B cell (primary cell): Measurements from ENCODE around the gene EMB. TPM values are rescaled to one million over a fixed set of nuclear protein-coding genes. Genes with fewer than 3 reads are reported as not detected.
A peak's percentile ranks its signal among the peaks of the same experiment; 100 is the strongest.
"Not testable (repeated sequence)": the region's sequence is repeated elsewhere in the genome, so short reads cannot be mapped to it uniquely, and the experiment has no call there.

Experiments
- ATAC-seq: fragments of 200-7000 bp; cut with Tn5 transposase; one replicate; pipeline ENCODE4 v1.10.0; 2021; ENCODE audit warnings: low read depth, mild to moderate bottlenecking, moderate number of reproducible peaks, moderate library complexity
- CTCF ChIA-PET: fragments of 350-600 bp; sonication (Branson Sonifier 250); formaldehyde crosslinking; loops from one replicate; lab custom pipeline; 2021; ENCODE audit warnings: antibody characterized with exemption, inconsistent platforms; lab: Charles Lee
- POLR2A ChIA-PET: fragments of 350-600 bp; sonication (Branson Sonifier 250); formaldehyde crosslinking; loops from one replicate; lab custom pipeline; 2021; ENCODE audit warnings: antibody characterized with exemption; lab: Charles Lee
- DNase-seq: peaks from one replicate; pipeline ENCODE4 v3.0.0; 2013
- H2AFZ ChIP-seq: 2 replicates; pipeline ENCODE4 v1.6.1; 2012; ENCODE audit warnings: mild to moderate bottlenecking, low read depth, low read length; ENCODE audit not compliant: insufficient read depth, poor library complexity, severe bottlenecking
- H3K27ac ChIP-seq, 2 donors: 1 replicate in 1 of 2; 2 replicates in 1 of 2; pipeline ENCODE4 v1.5.1; 2012 to 2013; ENCODE audit warnings: low read length in 2 of 2, mild to moderate bottlenecking in 2 of 2, moderate library complexity in 1 of 2
- H3K27me3 ChIP-seq, 4 experiments: fragments of 200-600 bp in 1 of 4; sonication (generic) in 1 of 4; replicated peaks in 1 of 4; 1 replicate in 2 of 4; 2 replicates in 2 of 4; pipeline versions ENCODE4 v1.6.1 to v1.7.0; 2013 to 2016; ENCODE audit warnings: low read length in 3 of 4, mild to moderate bottlenecking in 2 of 4, mixed read lengths in 1 of 4, moderate library complexity in 1 of 4; ENCODE audit not compliant: insufficient read depth in 4 of 4, control insufficient read depth in 3 of 4; ENCODE audit errors: control extremely low read depth in 1 of 4
- H3K36me3 ChIP-seq, 2 experiments: replicated peaks in 1 of 2; 1 replicate in 1 of 2; 2 replicates in 1 of 2; pipeline versions ENCODE4 v1.6.1 to v1.7.1; 2013; ENCODE audit warnings: low read length in 1 of 2; ENCODE audit not compliant: insufficient read depth in 2 of 2, control insufficient read depth in 1 of 2; ENCODE audit errors: control extremely low read depth in 1 of 2, extremely low read depth in 1 of 2
- H3K4me1 ChIP-seq, 2 donors: fragments of 200-600 bp in 1 of 2; sonication (generic) in 1 of 2; 1 replicate in 1 of 2; 2 replicates in 1 of 2; pipeline versions ENCODE4 v1.5.1 to v1.6.1; 2013 to 2017; ENCODE audit warnings: low read length in 2 of 2; ENCODE audit not compliant: control insufficient read depth in 2 of 2, insufficient read depth in 2 of 2
- H3K4me2 ChIP-seq: replicated peaks from 2 replicates; pipeline ENCODE3; 2012; ENCODE audit warnings: mild to moderate bottlenecking, low read depth, low read length; ENCODE audit not compliant: poor library complexity, severe bottlenecking
- H3K4me3 ChIP-seq, 5 experiments: fragments of 200-600 bp in 1 of 5; sonication (generic) in 1 of 5; 1 replicate in 3 of 5; 2 replicates in 2 of 5; pipeline versions ENCODE4 v1.5.1 to v1.7.0; 2011 to 2016; ENCODE audit warnings: low read length in 4 of 5, mild to moderate bottlenecking in 4 of 5, low read depth in 2 of 5, control low read depth in 1 of 5, moderate library complexity in 1 of 5; ENCODE audit not compliant: insufficient read depth in 1 of 5; ENCODE audit errors: control extremely low read depth in 1 of 5, extremely low read depth in 1 of 5
- H3K79me2 ChIP-seq: fragments of 200-600 bp; sonication (generic); one replicate; pipeline ENCODE4 v1.6.0; 2016; ENCODE audit warnings: low read length; ENCODE audit not compliant: control insufficient read depth, insufficient read depth
- H3K9ac ChIP-seq: fragments of 200-600 bp; sonication (generic); 2 replicates; pipeline ENCODE4 v1.6.1; 2017; ENCODE audit warnings: mild to moderate bottlenecking, low read length, moderate library complexity
- H3K9me3 ChIP-seq, 3 donors: one replicate each; pipeline versions ENCODE4 v1.6.1 to v1.7.1; 2013; ENCODE audit warnings: low read length in 2 of 3; ENCODE audit not compliant: control insufficient read depth in 2 of 3, insufficient read depth in 1 of 3; ENCODE audit errors: control extremely low read depth in 1 of 3
- H4K20me1 ChIP-seq: 2 replicates; pipeline ENCODE4 v1.6.0; 2012; ENCODE audit warnings: mild to moderate bottlenecking, low read length; ENCODE audit not compliant: insufficient read depth, control insufficient read depth, poor library complexity, severe bottlenecking
- H3K27ac Mint-ChIP-seq: one replicate; pipeline ENCODE4 v1.8.0; 2021; ENCODE audit warnings: mixed read lengths
- H3K27me3 Mint-ChIP-seq: one replicate; pipeline ENCODE4 v1.8.0; 2021; ENCODE audit warnings: mixed read lengths
- H3K4me1 Mint-ChIP-seq: one replicate; pipeline ENCODE4 v1.8.0; 2021; ENCODE audit warnings: mixed read lengths
- H3K4me3 Mint-ChIP-seq: one replicate; pipeline ENCODE4 v1.8.0; 2021; ENCODE audit warnings: mixed read lengths
- H3K9me3 Mint-ChIP-seq: one replicate; pipeline ENCODE4 v1.8.0; 2022; ENCODE audit warnings: mixed read lengths; ENCODE audit not compliant: insufficient read depth
- CTCF ChIP-seq: fragments of 200-600 bp; IDR thresholded peaks from one replicate; pipeline ENCODE4 v1.8.0; 2022; ENCODE audit warnings: antibody characterized with exemption, mild to moderate bottlenecking
- whole genome bisulfite sequencing: methylation state at CpG from one replicate; pipeline ENCODE4 v1.1.5; 2013; ENCODE audit warnings: missing lambda C conversion rate; ENCODE audit not compliant: insufficient coverage; 5-methylcytosine and 5-hydroxymethylcytosine counted together
- intact Hi-C: fragments of 100-400 bp; cut with micrococcal nuclease; formaldehyde crosslinking; loops from one replicate; pipeline ENCODE4 v1.10.0; 2022
- polyA plus RNA-seq: library from polyadenylated mRNA; depleted of rRNA; stranded (reverse); fragments of >200 nt; gene quantifications from 2 replicates; pipeline ENCODE4 v1.2.3, GENCODE V29; 2012
- total RNA-seq, 2 donors: library from RNA; stranded (reverse); fragments of 120-200 nt in 1 of 2; gene quantifications; 1 replicate in 1 of 2; 2 replicates in 1 of 2; pipeline versions ENCODE4 v1.2.3 to v1.2.4, GENCODE V29; 2013 to 2022

EMB gene
- total and polyA plus RNA-seq, 2 donors (not counting 1 experiment from before 2014, with no cell fraction given): 40.7 to 95.7 TPM

GRCh38 chr5:50416637-50417036 lies 24.5 kb downstream of the EMB start:
- intact Hi-C loops: loop anchor here (1.0 to 10.0 kb wide), 3 partner anchors 13 to 248 kb away; partner anchors contain the start of genes EMB and PARP8
- peaks cover 65% of the 10 kb centered on the region for H3K4me1 Mint-ChIP-seq

DNA sequence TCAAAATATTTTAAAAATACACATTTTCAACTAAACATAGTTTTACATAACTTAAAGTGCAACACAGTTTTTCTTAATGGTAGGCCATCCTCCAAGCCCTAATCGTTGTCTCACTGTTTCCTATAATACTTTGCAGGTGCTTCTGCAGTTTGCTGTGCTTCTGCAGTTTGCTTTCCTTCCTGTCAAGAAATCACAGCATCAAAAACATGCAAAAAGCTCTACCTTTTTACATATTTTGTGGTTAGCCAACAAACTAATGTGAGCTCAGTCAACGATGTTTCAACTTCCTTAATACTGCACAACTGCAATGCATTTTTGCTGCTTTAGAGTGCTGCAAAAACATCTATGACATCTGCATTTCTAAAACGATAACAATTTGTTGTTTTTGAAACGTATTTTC lies 25.2 kb downstream of the EMB start:
- H3K27me3 Mint-ChIP-seq: no peaks in the 10 kb centered on the region
- Histone ChIP-seq H3K9me3 (no peaks in the 10 kb centered on the region), H3K36me3 (peaks cover 2 to 5% of the 10 kb centered on the region in 2 experiments), H3K79me2 (peaks cover 73% of the 10 kb centered on the region), H2AFZ (no peak overlapping the region), H3K4me1 (peaks cover 32% of the 10 kb centered on the region in 2 donors), H3K27ac (peak overlapping the region in 1 of 2 donors; percentile 64), H3K27me3 (no peaks in the 10 kb centered on the region), H4K20me1 (no peaks in the 10 kb centered on the region), H3K4me3 (peak overlapping the region in 1 of 5 experiments; percentile 36), H3K4me2 (peak overlapping the region; percentile 50), H3K9ac (peak overlapping the region; percentile 42)
- H3K9me3 Mint-ChIP-seq: peaks cover 3% of the 10 kb centered on the region
- POLR2A ChIA-PET: interaction anchor here (1.0 to 1.4 kb wide), 2 partner anchors 25 to 29 kb away, joined by 3 to 6 read pairs; partner anchors contain the start of gene EMB
- peak overlapping the region; percentile 65 for H3K4me3 Mint-ChIP-seq
- ATAC-seq (peak; percentile 87), DNase-seq (peak; percentile 79)
- CTCF ChIA-PET: interaction anchor here (0.7 to 1.0 kb wide), 3 partner anchors 25 to 369 kb away, joined by 3 to 7 read pairs (median 3); partner anchors contain the start of gene EMB
- 0% methylated on average over 1 of the region's 4 CpGs for WGBS
- H3K4me1 Mint-ChIP-seq: peaks cover 69% of the 10 kb centered on the region
- no peak for TF ChIP-seq CTCF
- peak overlapping the region; percentile 78 for H3K27ac Mint-ChIP-seq
- intact Hi-C loops: loop anchor here (1.0 to 10.0 kb wide), 3 partner anchors 13 to 249 kb away; partner anchors contain the start of genes EMB and PARP8

More at GRCh38 chr5:50416637-50417036, 24.5 kb downstream of the EMB start:
- not testable (repeated sequence) for H3K9me3 Mint-ChIP-seq, H2AFZ ChIP-seq, H3K27me3 ChIP-seq, H3K9me3 ChIP-seq, H3K36me3 ChIP-seq, H3K27me3 Mint-ChIP-seq, H4K20me1 ChIP-seq
- Histone ChIP-seq H3K4me2 (peak overlapping the region; percentile 50), H3K4me1 (peaks cover 32% of the 10 kb centered on the region in 2 donors), H3K9ac (peak overlapping the region; percentile 42), H3K27ac (peak overlapping the region; percentile 24 to 41), H3K4me3 (peak overlapping the region in 1 of 5 experiments; percentile 36), H3K79me2 (peaks cover 73% of the 10 kb centered on the region)
- DNase-seq (peak; percentile 38), ATAC-seq (peak; percentile 42)
- Mint-ChIP-seq H3K27ac (peak overlapping the region; percentile 85), H3K4me3 (peak overlapping the region; percentile 68)
- ChIA-PET POLR2A (interaction anchor here (1.4 kb wide), 1 partner anchor 24 kb away, joined by 3 read pairs; the partner anchor contains the start of gene EMB), CTCF (interaction anchor here (1.0 kb wide), 1 partner anchor 25 kb away, joined by 7 read pairs; the partner anchor contains the start of gene EMB)
- 67% methylated on average over 1 of the region's 3 CpGs for WGBS

- H3K4me1 ChIP-seq: peaks cover 24 to 26% of the 10 kb centered on the region in 2 donors
- CTCF ChIA-PET: not testable (repeated sequence)
- intact Hi-C loops: loop anchor here (10.0 kb wide), 1 partner anchor 254 kb away; the partner anchor contains the start of gene PARP8
Measured at GRCh38 chr5:50410932-50411331, 30.2 kb downstream of the EMB start.

More at GRCh38 chr5:50410932-50411331, 30.2 kb downstream of the EMB start:
- POLR2A ChIA-PET, H3K27me3 ChIP-seq, H3K27me3 Mint-ChIP-seq, H2AFZ ChIP-seq, H3K4me3 ChIP-seq, H3K36me3 ChIP-seq, H3K9me3 Mint-ChIP-seq, H3K9ac ChIP-seq, H3K27ac Mint-ChIP-seq, DNase-seq, H4K20me1 ChIP-seq, H3K9me3 ChIP-seq, H3K4me2 ChIP-seq, H3K27ac ChIP-seq, ATAC-seq, H3K4me3 Mint-ChIP-seq: not testable (repeated sequence)
- H3K79me2 ChIP-seq: peaks cover 55% of the 10 kb centered on the region
- H3K4me1 Mint-ChIP-seq: peaks cover 56% of the 10 kb centered on the region
